Kidney capillary endothelial cell (primary cell): ENCODE measurements around the gene POGK.
"Not testable (repeated sequence)": the region's sequence is repeated elsewhere in the genome, so short reads cannot be mapped to it uniquely, and the experiment has no call there.

ENCODE experiments used
- DNase-seq: peaks from one replicate; pipeline ENCODE4 v3.0.0-alpha.2; 2018; ENCODE audit warnings: low spot score

POGK gene

GRCh38 chr1:166855558-166855957, 16.3 kb downstream of the POGK start:
- no peak for DNase-seq

GRCh38 chr1:166857995-166858394, 18.7 kb downstream of the POGK start:
- no peak for DNase-seq

- no peak for DNase-seq
Observed at GRCh38 chr1:166858726-166859419, 19.6 kb downstream of the POGK start.

- DNase-seq = no peak
Observed at GRCh38 chr1:166859597-166859996, 20.3 kb downstream of the POGK start.

GRCh38 chr1:166865926-166866325, 26.7 kb downstream of the POGK start:
- DNase-seq = no peak

GRCh38 chr1:166868639-166869038, 29.4 kb downstream of the POGK start:
- DNase-seq = no peak

GRCh38 chr1:166869318-166870099, 30.2 kb downstream of the POGK start:
- no peak for DNase-seq

- DNase-seq = no peak
Observed at GRCh38 chr1:166870584-166870983, 31.3 kb downstream of the POGK start.

GRCh38 chr1:166874464-166874863, 35.2 kb downstream of the POGK start:
- no peak for DNase-seq

- DNase-seq = no peak
Observed at GRCh38 chr1:166875302-166875733, 36.0 kb downstream of the POGK start.

GRCh38 chr1:166875734-166876539, 36.7 kb downstream of the POGK start, which contains the start of gene TADA1:
TSS of gene TADA1 (minus strand) at chr1:166876264. CDS start at chr1:166876233, 31 bp downstream.
- peak; percentile 96 for DNase-seq

GRCh38 chr1:166876540-166876838, 37.2 kb downstream of the POGK start:
- no peak for DNase-seq

- DNase-seq = not testable (repeated sequence)
Observed at GRCh38 chr1:166878173-166878917, 39.1 kb downstream of the POGK start.

GRCh38 chr1:166882893-166883292, 43.6 kb downstream of the POGK start:
- no peak for DNase-seq

GRCh38 chr1:166884040-166884642, 44.9 kb downstream of the POGK start:
- no peak for DNase-seq

- DNase-seq = no peak
Observed at GRCh38 chr1:166884971-166885370, 45.7 kb downstream of the POGK start.

- DNase-seq = no peak
Observed at GRCh38 chr1:166888373-166889111, 49.3 kb downstream of the POGK start.

GRCh38 chr1:166889776-166890175, 50.5 kb downstream of the POGK start:
- no peak for DNase-seq

GRCh38 chr1:166895766-166896165, 56.5 kb downstream of the POGK start:
- DNase-seq = no peak

- DNase-seq = no peak
Observed at GRCh38 chr1:166899769-166900168, 60.5 kb downstream of the POGK start.

- no peak for DNase-seq
Observed at GRCh38 chr1:166900987-166901386, 61.7 kb downstream of the POGK start.
